ENCODE data around the gene MUC5B. TPM values are rescaled to one million over a fixed set of nuclear protein-coding genes. Genes with fewer than 3 reads are reported as not detected.

MUC5B gene
- total and polyA plus RNA-seq, 2 donors (not counting 3 experiments of a cell fraction or from before 2014, with no cell fraction given): not detected

- ChIA-PET CTCF (no interaction called here), POLR2A (no interaction called here)
- H3K9ac ChIP-seq (replicated peaks; ENCODE audit: extremely low read depth, insufficient read depth, low read length): no peak overlapping the region
- no peaks in the 10 kb centered on the region for H3K27me3 ChIP-seq (ENCODE audit: control insufficient read depth in 2 of 2, insufficient read depth in 2 of 2, low read length in 2 of 2)
- H3K79me2 ChIP-seq (ENCODE audit: control insufficient read depth, insufficient read depth, low read length): no peaks in the 10 kb centered on the region
- no peak overlapping the region for H3K4me3 ChIP-seq (replicated peaks in 1 of 3; ENCODE audit: insufficient read depth in 1 of 3, low read depth in 1 of 3, low read length in 3 of 3)
- dilution Hi-C loops (cut with MboI; ENCODE audit: extremely low pct_ligation_motif_present, low sequenced_read_pairs) (no loop called here), intact Hi-C loops (cut with micrococcal nuclease) (no loop called here)
- FAIRE-seq: no peak
- no peaks in the 10 kb centered on the region for H3K9me1 ChIP-seq (replicated peaks; ENCODE audit: control insufficient read depth, extremely low read depth, insufficient read depth, low read length)
- H3K4me2 ChIP-seq (ENCODE audit: insufficient read depth, low read length): no peak overlapping the region
- H2AFZ ChIP-seq (ENCODE audit: low read depth, low read length): no peak overlapping the region
- H3K4me1 ChIP-seq (ENCODE audit: control insufficient read depth, extremely low read depth, insufficient read depth, low read length): no peaks in the 10 kb centered on the region
- no peaks in the 10 kb centered on the region for H3K9me3 ChIP-seq (replicated peaks; ENCODE audit: control insufficient read depth, insufficient read depth, low read length)
- BruUV-seq (replicated peaks): no TSS peak
- TF ChIP-seq MAX (IDR thresholded peaks at IDR 0.05; ENCODE audit: insufficient read depth, insufficient read length) (no peak), JUN (IDR thresholded peaks at IDR 0.05; ENCODE audit: borderline replicate concordance, insufficient read depth, insufficient read length, low read depth) (no peak), GATA2 (IDR thresholded peaks at IDR 0.05; ENCODE audit: insufficient read depth, insufficient read length, low read depth, low read length) (no peak), POLR2AphosphoS5 (IDR thresholded peaks at IDR 0.05; ENCODE audit: insufficient read depth, low read depth, low read length) (no peak), POLR2A (IDR thresholded peaks at IDR 0.05; ENCODE audit: low read depth, low read length) (no peak), CTCF (IDR thresholded peaks at IDR 0.05; ENCODE audit: extremely low read depth in 1 of 2, insufficient read depth in 1 of 2, low read depth in 1 of 2, low read length in 2 of 2) (no peak), MYC (IDR thresholded peaks at IDR 0.05; ENCODE audit: low read depth, low read length) (no peak)
- DNase-seq (ENCODE audit: low read depth, low spot score): no peak
- H3K27ac ChIP-seq (ENCODE audit: insufficient read depth, low read depth, low read length): no peak overlapping the region
- H3K36me3 ChIP-seq (ENCODE audit: control insufficient read depth in 2 of 2, extremely low read depth in 1 of 2, insufficient read depth in 2 of 2, low read length in 2 of 2): no peaks in the 10 kb centered on the region
- no peaks in the 10 kb centered on the region for H4K20me1 ChIP-seq (replicated peaks; ENCODE audit: control insufficient read depth, extremely low read depth, insufficient read depth, low read length)
These were observed 24.2 kb upstream of the MUC5B start for GRCh38 chr11:1198561-1199240.

Measured in endothelial cell of umbilical vein (primary cell).